Non-pigmented ciliary epithelial cell (primary cell): Measurements from ENCODE around the gene DTNB.

Experiments used
- DNase-seq: peaks from one replicate; pipeline ENCODE4 v3.0.0-alpha.2; 2010; ENCODE audit warnings: low read depth

Gene DTNB

GRCh38 chr2:25369876-25370275, 303.5 kb downstream of the DTNB start:
- DNase-seq = no peak

DNA sequence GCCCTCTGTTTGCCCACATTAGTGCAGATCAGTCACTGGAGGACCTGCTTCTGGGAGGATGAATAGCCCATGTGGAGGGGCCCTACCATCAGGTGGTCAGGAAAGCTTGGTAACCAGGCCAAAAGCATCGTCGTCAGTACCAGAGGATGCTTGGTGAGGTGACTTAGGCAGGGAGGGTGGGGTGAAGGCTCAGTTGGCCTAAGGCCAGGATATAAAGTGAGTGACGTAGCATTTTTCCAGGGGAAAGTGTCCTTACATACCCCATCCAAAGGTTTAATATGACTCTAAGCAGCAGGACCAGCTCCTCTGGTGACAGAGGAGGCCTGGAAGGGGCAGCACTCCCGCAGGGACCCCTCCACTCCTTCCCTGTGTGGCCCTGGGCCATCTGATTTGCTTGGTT, 303.9 kb downstream of the DTNB start:
- no peak for DNase-seq

GRCh38 chr2:25368660-25369059, 304.7 kb downstream of the DTNB start:
- no peak for DNase-seq

DNA sequence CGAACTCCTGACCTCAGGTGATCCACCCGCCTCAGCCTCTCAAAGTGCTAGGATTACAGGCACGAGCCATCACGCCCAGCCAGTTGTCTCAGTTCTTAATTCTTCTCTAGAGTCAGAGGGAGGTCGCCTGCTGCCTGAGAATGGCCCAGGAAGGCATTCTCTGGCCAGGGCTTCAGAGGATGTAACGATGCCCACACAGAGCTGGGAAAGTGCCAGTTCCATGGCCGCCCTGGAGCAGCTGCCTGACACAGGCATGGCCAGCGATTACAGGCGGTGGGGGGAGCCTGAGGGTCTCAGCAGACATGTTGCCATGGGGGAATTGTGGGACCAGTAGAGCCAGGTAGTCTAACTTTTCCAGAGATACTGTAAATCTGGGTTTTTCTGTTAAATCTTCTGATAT, 306.1 kb downstream of the DTNB start:
- DNase-seq = no peak

- no peak for DNase-seq
Observed at GRCh38 chr2:25366629-25367028, 306.7 kb downstream of the DTNB start.

- DNase-seq = no peak
Observed at GRCh38 chr2:25365241-25365640, 308.1 kb downstream of the DTNB start.

DNA sequence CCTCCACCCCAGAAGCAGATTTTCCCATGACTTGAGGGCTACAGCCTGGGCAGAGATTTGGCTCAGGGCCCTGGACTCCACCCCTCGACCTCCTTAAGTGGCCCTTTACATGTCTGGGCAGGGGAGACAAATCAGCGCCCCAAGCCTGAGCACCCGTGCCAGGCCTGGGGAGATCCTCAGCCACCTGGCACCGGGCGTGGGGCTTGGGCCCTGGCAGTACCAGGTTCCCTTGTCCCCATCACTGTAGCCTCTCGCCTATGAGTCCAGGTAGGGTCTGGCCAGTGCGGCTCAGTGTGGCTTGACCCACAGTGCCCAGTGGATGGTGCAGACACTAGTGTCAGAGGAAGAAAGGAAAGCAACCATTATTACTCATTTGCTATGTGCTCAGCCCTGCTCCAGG, 309.6 kb downstream of the DTNB start:
- DNase-seq = no peak

DNA sequence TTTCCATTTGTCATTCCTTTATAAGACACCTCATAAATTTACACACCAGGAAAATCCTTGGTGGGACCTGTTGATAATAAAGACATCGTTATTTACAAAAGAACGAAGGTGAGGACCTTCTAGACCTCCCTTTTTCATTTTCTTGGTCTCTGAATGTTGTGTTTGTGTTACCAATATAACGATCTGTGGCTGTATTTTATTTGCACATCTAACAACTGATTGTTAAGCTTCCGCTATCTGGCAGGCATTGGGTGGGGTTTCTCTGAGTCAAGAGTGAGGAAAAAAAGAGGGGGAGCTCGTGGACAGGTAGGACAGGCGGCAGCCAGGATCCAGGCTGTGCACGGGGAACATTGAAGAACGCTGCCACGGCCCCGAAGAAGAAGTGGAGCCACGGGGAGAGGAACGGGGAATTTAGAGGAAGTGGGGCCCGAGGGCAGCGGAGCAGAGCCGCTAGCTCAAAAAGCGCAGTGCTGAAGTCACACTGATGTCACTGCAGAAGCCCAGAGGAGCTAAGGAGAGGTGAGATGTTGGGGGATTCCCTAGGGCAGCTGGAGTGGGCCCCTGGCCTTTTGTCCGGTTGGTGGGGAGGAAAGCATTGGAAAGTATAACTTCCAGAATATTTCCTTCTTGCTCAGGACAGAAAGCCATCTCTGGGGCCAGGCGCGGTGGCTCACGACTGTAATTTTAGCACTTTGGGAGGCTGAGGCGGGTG, 310.8 kb downstream of the DTNB start:
- DNase-seq = no peak

DNA sequence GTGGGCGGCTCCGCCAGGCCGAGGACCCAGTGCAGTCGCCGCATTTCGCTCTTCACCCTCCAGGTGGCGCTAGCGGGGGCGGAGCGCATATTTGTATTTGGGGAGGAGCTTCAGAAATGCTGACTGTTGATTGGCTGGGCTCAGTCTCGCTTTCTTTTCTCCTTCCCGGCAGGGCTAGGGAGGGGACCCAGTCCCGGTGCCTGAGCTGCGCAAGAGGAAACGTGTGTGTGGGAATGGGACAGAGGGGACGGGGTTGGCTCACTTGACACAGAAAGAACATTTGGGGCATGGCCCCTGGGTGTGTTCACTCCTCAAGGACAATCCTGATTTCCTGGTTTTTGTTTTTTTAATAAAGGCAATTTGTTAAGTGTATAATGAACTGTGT, 311.3 kb downstream of the DTNB start:
- peak; percentile 57 for DNase-seq

DNA sequence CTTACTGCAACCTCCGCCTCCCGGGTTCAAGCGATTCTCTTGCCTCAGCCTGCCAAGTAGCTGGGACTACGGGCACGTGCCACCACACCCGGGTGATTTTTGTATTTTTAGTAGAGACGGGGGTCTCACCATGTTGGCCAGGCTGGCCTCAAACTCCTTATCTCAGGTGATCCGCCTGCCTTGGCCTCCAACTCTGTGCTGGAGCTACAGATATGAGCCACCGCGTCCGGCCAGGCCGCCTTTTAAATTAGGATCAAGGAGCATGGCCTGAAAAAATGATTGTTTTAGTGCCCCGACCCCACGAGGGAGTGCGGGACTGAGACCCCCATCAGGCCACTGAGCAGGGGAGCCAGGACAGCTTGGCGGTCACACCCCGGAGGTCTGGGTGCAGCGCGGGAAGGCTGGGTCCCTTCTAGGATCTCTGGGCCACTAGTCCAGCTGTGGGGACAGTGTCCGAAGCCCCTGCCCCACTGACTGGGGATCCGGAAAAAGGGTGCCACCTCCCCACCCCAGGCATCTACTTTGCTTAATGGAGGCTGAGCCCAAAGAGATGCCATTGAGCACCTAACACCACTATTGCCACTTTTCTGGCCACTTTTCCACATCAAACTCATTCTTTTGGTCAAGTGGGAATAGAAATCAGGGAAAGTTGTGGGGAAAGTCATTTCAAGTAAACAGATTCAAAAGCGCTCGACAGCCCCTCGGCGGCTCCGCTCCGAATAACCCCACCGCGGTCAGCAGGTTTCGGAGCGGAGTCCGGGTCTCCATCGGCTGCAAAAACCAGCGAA, 311.9 kb downstream of the DTNB start:
- DNase-seq = no peak

- no peak for DNase-seq
Observed at GRCh38 chr2:25358836-25359235, 314.5 kb downstream of the DTNB start.

GRCh38 chr2:25358249-25358815, 315.0 kb downstream of the DTNB start:
- no peak for DNase-seq

GRCh38 chr2:25356088-25356487, 317.3 kb downstream of the DTNB start:
- no peak for DNase-seq

GRCh38 chr2:25355270-25355669, 318.1 kb downstream of the DTNB start:
- no peak for DNase-seq

GRCh38 chr2:25354116-25354515, 319.3 kb downstream of the DTNB start:
- DNase-seq = no peak

DNA sequence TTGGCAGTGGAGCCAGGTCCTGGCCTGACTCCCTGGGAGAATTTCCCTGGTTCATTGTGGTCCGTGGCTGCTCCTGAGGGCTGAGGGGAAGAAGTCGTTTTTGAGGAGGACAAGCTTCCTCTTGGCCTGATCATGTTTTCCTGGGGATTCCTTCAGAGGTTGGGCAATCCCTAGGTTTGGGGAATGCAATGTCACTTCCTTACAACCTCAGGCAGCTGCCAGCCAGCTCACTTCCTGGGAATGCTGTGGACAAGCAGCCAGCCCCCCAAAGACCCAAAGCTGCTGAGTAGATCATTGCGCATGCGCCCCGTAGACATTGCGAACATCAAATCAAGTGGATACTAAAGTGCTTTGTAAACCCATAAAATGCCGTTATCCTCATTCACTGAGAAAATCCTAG, 324.0 kb downstream of the DTNB start:
- no peak for DNase-seq

DNA sequence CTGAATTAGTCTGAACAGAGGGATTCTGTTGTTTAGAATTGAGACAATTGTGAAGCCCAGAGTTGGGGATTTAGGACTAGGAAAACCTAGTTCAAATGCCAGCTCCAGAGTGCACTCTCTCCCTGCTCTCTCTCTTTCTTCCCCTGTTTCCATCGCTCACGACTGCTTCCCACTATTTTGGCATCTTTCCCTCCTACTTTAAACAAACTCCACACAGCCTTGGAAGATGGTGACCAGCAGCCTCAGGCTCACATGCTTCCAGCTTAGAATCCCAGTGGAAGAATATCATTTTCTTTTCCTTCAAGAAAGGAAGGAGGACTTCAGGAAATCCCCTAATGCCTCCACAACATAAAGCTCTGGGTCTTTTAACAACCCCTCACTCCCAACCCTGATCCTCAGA, 325.5 kb downstream of the DTNB start:
- DNase-seq = no peak

DNA sequence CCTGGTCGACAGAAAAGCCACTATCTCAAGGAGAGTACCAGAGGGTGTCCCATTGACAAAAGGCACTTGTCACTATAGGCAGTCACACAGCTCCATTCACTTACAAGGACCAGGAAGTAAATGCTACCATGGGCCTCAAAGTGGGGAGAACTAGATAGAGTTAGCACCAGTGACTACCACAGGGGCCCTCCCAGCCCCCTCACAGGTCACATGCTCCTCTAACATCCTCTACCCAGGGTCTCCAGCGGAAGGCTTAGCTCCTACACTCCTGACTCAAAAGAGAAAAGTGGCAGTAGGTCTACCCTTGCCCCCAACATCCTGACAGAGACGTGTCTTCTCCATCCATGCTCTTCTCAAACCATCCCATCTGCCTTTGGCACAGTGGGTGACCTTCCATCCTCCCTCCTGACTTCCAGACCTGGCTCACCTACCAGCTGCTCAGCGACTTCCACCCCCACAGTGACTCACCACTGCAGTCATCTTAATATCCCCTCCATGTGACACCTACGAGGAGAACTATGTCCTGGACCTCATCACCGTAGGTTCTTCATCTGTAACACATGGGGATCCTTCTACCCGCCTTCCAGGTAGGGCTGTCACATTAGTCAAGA, 326.1 kb downstream of the DTNB start:
- no peak for DNase-seq

DNA sequence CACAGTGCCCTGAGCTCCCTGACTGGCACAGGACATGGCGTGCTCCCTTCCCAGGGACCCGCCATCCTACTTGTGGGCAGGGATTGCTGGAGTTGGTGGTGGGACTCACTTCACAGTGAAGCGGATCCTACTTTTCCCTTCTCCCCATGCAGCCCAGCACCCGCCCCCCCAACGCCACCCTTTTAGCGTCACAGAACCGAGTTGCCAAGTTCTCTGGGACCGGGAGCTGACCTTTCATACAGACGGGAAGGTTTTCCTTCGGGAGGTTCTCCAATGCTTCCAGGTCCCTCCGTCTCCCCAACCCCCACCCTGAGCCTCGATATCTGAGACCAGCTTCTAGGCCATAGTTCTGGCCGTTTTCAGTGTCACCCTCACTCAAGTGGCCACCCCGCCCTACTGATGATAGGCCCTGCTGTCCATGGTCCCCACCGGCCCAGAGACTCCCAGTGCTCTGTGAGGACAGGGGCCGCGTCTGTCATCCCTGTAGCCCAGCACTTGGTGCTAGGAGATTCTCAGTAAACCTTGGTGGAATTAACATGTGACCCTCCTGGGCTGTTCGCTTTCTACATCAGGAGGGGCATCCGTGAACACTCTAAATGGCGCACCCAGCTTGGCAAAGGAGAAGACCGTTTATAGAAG, 330.1 kb downstream of the DTNB start:
- DNase-seq = no peak

DNA sequence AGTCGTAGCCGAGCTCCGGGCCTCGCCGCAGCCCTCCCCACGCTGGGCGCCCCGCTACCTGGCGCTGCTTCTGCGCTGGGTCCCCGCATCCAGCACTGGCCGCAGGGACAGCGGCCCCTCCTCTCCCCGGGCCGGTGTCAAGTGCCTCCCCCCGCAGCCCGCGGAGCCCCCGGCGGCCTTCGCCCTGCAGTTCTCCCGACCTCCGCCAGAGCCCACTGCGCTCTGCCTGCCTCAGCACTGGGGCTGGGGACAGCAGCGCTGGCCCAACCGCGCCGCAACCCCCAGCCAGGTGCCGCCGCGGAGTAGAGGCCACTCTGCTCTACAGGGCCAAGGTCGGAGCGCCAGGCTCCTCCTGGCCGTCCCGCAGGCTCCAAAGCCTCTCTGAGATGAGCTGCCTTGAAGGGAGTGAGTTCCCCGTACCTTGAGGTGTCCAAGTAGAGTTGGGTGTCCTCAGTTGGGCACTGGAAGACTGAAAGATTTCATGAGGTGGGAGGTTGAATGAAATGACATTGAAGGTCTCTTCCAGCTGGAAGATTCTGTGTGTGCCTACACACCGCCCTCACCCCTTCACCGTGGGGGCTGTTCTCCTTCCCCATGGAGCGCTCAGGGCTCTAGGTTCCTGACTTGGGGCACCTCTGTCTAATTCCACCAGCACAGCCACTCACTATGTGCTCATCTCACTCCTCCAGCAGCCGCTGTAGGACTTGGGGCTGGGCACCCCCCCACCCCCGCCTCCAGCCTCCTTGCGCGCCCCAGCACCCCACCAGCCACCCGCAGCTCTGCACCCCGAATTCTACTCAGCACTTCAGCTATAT, 330.8 kb downstream of the DTNB start:
- no peak for DNase-seq

DNA sequence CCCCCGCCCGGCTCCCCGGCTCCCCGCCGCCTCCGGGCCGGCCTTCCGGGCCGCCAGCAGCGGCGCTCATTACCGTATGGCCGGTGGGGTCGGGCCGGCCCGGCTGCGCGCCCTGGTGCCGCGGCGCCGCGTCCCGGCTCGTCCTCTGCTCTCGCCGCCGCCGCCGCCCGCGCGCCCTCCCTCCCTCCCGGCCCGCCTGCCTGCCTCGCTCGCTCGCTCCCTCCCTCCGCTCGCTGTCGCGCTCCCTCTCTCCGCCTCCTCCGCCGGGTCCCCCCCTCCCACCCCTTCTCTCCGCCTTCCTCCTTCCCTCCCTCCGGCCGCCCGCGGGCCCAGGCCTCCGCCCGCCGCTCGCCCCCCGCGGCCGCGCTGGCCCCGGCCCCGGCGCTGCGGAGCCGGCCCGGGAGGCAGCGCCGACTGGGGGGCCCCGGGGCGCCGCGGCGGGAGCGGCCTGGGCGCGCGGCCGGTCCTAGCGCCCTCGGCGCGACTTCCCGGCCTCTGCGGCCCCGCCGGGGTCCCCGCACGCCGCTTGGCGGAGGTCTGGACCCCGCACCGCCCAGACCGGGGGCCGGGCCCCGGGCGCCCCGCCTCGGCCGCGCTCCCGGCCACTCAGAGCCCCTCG, 331.5 kb downstream of the DTNB start, which contains the start of gene DNMT3A:
Gene DNMT3A, minus strand, starts transcription at position 173 of the 619 bp plus-strand sequence. CDS start 27,941 bp downstream, outside the sequence.
- no peak for DNase-seq
